HG02759 (cell line): ENCODE data around the gene OTULIN.

Experiments
- ATAC-seq: cut with Tn5 transposase; IDR thresholded peaks from one replicate; pipeline ENCODE4 v1.9.1; 2021; ENCODE audit warnings: mild to moderate bottlenecking, moderate library complexity; ENCODE audit not compliant: unreplicated experiment

OTULIN gene

GRCh38 chr5:14667770-14668169 lies 3.3 kb downstream of the OTULIN start:
- no peak for ATAC-seq

GRCh38 chr5:14668181-14668591 lies 3.7 kb downstream of the OTULIN start:
- peak; percentile 13 for ATAC-seq

- ATAC-seq: no peak
Observed at GRCh38 chr5:14669415-14669814, 4.9 kb downstream of the OTULIN start.

- ATAC-seq: no peak
Observed at GRCh38 chr5:14669975-14670374, 5.5 kb downstream of the OTULIN start.

- no peak for ATAC-seq
Observed at GRCh38 chr5:14671414-14671813, 6.9 kb downstream of the OTULIN start.

GRCh38 chr5:14672082-14672481 lies 7.6 kb downstream of the OTULIN start:
- ATAC-seq: no peak

- ATAC-seq: no peak
Observed at GRCh38 chr5:14672484-14673394, 8.2 kb downstream of the OTULIN start.

GRCh38 chr5:14673443-14673842 lies 8.9 kb downstream of the OTULIN start:
- ATAC-seq: no peak

GRCh38 chr5:14674983-14675854 lies 10.7 kb downstream of the OTULIN start:
- ATAC-seq: peak; percentile 2

GRCh38 chr5:14675865-14676300 lies 11.4 kb downstream of the OTULIN start:
- ATAC-seq: peak; percentile 51

- peak; percentile 53 for ATAC-seq
Observed at GRCh38 chr5:14676320-14676719, 11.8 kb downstream of the OTULIN start.

GRCh38 chr5:14678773-14679334 lies 14.3 kb downstream of the OTULIN start:
- no peak for ATAC-seq

- ATAC-seq: no peak
Observed at GRCh38 chr5:14679595-14679994, 15.1 kb downstream of the OTULIN start.

GRCh38 chr5:14681236-14681752 lies 16.8 kb downstream of the OTULIN start:
- no peak for ATAC-seq

- no peak for ATAC-seq
Observed at GRCh38 chr5:14683906-14684455, 19.5 kb downstream of the OTULIN start.

- no peak for ATAC-seq
Observed at GRCh38 chr5:14684757-14685156, 20.2 kb downstream of the OTULIN start.

GRCh38 chr5:14685757-14686156 lies 21.2 kb downstream of the OTULIN start:
- peak; percentile 94 for ATAC-seq

- no peak for ATAC-seq
Observed at GRCh38 chr5:14686517-14686916, 22.0 kb downstream of the OTULIN start.

GRCh38 chr5:14687023-14687665 lies 22.6 kb downstream of the OTULIN start:
- ATAC-seq: no peak

- ATAC-seq: no peak
Observed at GRCh38 chr5:14693070-14693469, 28.6 kb downstream of the OTULIN start.
